Karpas-422 (cell line): Measurements from ENCODE around the gene SNX32. TPM values are rescaled to one million over a fixed set of nuclear protein-coding genes. Genes with fewer than 3 reads are reported as not detected.

Source experiments
- DNase-seq: peaks from one replicate; pipeline ENCODE4 v3.0.0-alpha.2; 2015
- H2AFZ ChIP-seq: fragments of 200-600 bp; sonication (generic); 2 replicates; pipeline ENCODE4 v1.6.1; 2014; ENCODE audit warnings: antibody characterized with exemption, low read length, mixed read lengths
- H3K27ac ChIP-seq: fragments of 200-600 bp; sonication (generic); 2 replicates; pipeline ENCODE4 v1.5.1; 2014; ENCODE audit warnings: mild to moderate bottlenecking, low read length, moderate library complexity
- H3K27me3 ChIP-seq: fragments of 200-600 bp; sonication (generic); 2 replicates; pipeline ENCODE4 v1.6.1; 2014; ENCODE audit warnings: low read length, mixed read lengths
- H3K36me3 ChIP-seq: fragments of 200-600 bp; sonication (generic); 2 replicates; pipeline ENCODE4 v1.6.1; 2014; ENCODE audit warnings: low read length, mixed read lengths; ENCODE audit not compliant: insufficient read depth
- H3K4me1 ChIP-seq: fragments of 200-600 bp; sonication (generic); 2 replicates; pipeline ENCODE4 v1.6.1; 2014; ENCODE audit warnings: mild to moderate bottlenecking, low read length, mixed read lengths
- H3K4me2 ChIP-seq: fragments of 200-600 bp; sonication (generic); 2 replicates; pipeline ENCODE4 v1.6.1; 2014; ENCODE audit warnings: low read length, low read depth, mild to moderate bottlenecking; ENCODE audit not compliant: poor library complexity, severe bottlenecking
- H3K4me3 ChIP-seq: fragments of 200-600 bp; sonication (generic); 2 replicates; pipeline ENCODE4 v1.5.1; 2014; ENCODE audit warnings: mild to moderate bottlenecking, antibody characterized with exemption, low read length, mixed read lengths
- H3K79me2 ChIP-seq: fragments of 200-600 bp; sonication (generic); 2 replicates; pipeline ENCODE4 v1.6.1; 2014; ENCODE audit warnings: mild to moderate bottlenecking, low read length, mixed read lengths
- H3K9ac ChIP-seq: fragments of 200-600 bp; sonication (generic); 2 replicates; pipeline ENCODE4 v1.6.0; 2014; ENCODE audit warnings: low read length
- H3K9me2 ChIP-seq: fragments of 200-600 bp; sonication (generic), shearing (Covaris generic); replicated peaks from 2 replicates; pipeline ENCODE4 v1.6.0; 2014; ENCODE audit warnings: mild to moderate bottlenecking, low read length, moderate library complexity; ENCODE audit not compliant: insufficient read depth
- H3K9me3 ChIP-seq: fragments of 300-700, 200-600 bp; sonication (generic); 2 replicates; pipeline ENCODE4 v1.6.1; 2014; ENCODE audit warnings: low read length, mixed read lengths
- H4K20me1 ChIP-seq: fragments of 200-600 bp; sonication (generic); 2 replicates; pipeline ENCODE4 v1.6.1; 2014; ENCODE audit warnings: mild to moderate bottlenecking, antibody characterized with exemption, low read length, low read depth; ENCODE audit not compliant: insufficient read depth
- total RNA-seq: library from RNA; depleted of rRNA; stranded (reverse); fragments of >200 nt; shearing (Covaris generic); gene quantifications from 2 replicates; pipeline ENCODE4 v1.2.3, GENCODE V29; 2014; ENCODE audit warnings: low replicate concordance

The SNX32 gene
- total RNA-seq, 1 experiment from 2014 or later: not detected

- peaks cover 15% of the 10 kb centered on the region for H3K4me1 ChIP-seq
Measured at GRCh38 chr11:65789230-65790103, 44.3 kb upstream of the SNX32 start.

GRCh38 chr11:65790104-65790901, 43.5 kb upstream of the SNX32 start:
- Histone ChIP-seq H3K27me3 (no peaks in the 10 kb centered on the region), H3K4me3 (no peak overlapping the region), H4K20me1 (no peaks in the 10 kb centered on the region), H3K36me3 (no peaks in the 10 kb centered on the region), H3K4me2 (no peak overlapping the region), H3K9me3 (no peaks in the 10 kb centered on the region), H3K9ac (no peak overlapping the region), H3K27ac (no peak overlapping the region), H3K79me2 (no peaks in the 10 kb centered on the region), H3K4me1 (peaks cover 15% of the 10 kb centered on the region), H2AFZ (no peak overlapping the region), H3K9me2 (no peaks in the 10 kb centered on the region)
- DNase-seq: no peak

More at GRCh38 chr11:65789230-65790103, 44.3 kb upstream of the SNX32 start:
- Histone ChIP-seq H4K20me1 (no peaks in the 10 kb centered on the region), H3K9me3 (no peaks in the 10 kb centered on the region), H3K27me3 (no peaks in the 10 kb centered on the region), H3K9me2 (no peaks in the 10 kb centered on the region), H3K79me2 (no peaks in the 10 kb centered on the region), H3K4me2 (no peak overlapping the region), H3K27ac (no peak overlapping the region), H2AFZ (no peak overlapping the region), H3K36me3 (no peaks in the 10 kb centered on the region), H3K9ac (no peak overlapping the region), H3K4me3 (no peak overlapping the region)
- no peak for DNase-seq

GRCh38 chr11:65790902-65791650, 42.7 kb upstream of the SNX32 start:
- Histone ChIP-seq H3K27me3 (no peaks in the 10 kb centered on the region), H4K20me1 (no peaks in the 10 kb centered on the region), H2AFZ (peak overlapping the region; percentile 18; the same call in 1 of the 2 replicates), H3K4me1 (peaks cover 15% of the 10 kb centered on the region), H3K9me2 (no peaks in the 10 kb centered on the region), H3K79me2 (no peaks in the 10 kb centered on the region), H3K4me2 (no peak overlapping the region), H3K9me3 (no peaks in the 10 kb centered on the region), H3K36me3 (no peaks in the 10 kb centered on the region), H3K4me3 (no peak overlapping the region), H3K9ac (peak overlapping the region; percentile 24; the same call in 1 of the 2 replicates), H3K27ac (no peak overlapping the region)
- no peak for DNase-seq

- Histone ChIP-seq H4K20me1 (no peaks in the 10 kb centered on the region), H3K9me3 (no peaks in the 10 kb centered on the region), H3K4me2 (no peak overlapping the region), H3K27ac (no peak overlapping the region), H3K79me2 (no peaks in the 10 kb centered on the region), H3K27me3 (no peaks in the 10 kb centered on the region), H2AFZ (peak overlapping the region; percentile 18; the same call in 1 of the 2 replicates), H3K4me3 (no peak overlapping the region), H3K9ac (0 out of 2 replicates have a peak overlapping the region, but pooled peaks have one; percentile 27), H3K4me1 (peaks cover 15% of the 10 kb centered on the region), H3K36me3 (no peaks in the 10 kb centered on the region), H3K9me2 (no peaks in the 10 kb centered on the region)
- DNase-seq: peak; percentile 77
Measured at GRCh38 chr11:65791719-65792213, 42.0 kb upstream of the SNX32 start.

GRCh38 chr11:65792456-65792855, 41.3 kb upstream of the SNX32 start:
- no peak overlapping the region for H3K4me2 ChIP-seq
- no peaks in the 10 kb centered on the region for H4K20me1 ChIP-seq
- H3K79me2 ChIP-seq: no peaks in the 10 kb centered on the region
- no peak overlapping the region for H3K9ac ChIP-seq
- no peak overlapping the region for H3K27ac ChIP-seq
- H3K27me3 ChIP-seq: no peaks in the 10 kb centered on the region
- H3K4me3 ChIP-seq: no peak overlapping the region
- peaks cover 15% of the 10 kb centered on the region for H3K4me1 ChIP-seq
- no peaks in the 10 kb centered on the region for H3K9me2 ChIP-seq
- no peaks in the 10 kb centered on the region for H3K36me3 ChIP-seq
- no peaks in the 10 kb centered on the region for H3K9me3 ChIP-seq
- no peak for DNase-seq
- no peak overlapping the region for H2AFZ ChIP-seq

- H3K27ac ChIP-seq: no peak overlapping the region
- no peak overlapping the region for H3K9ac ChIP-seq
- H3K79me2 ChIP-seq: no peaks in the 10 kb centered on the region
- no peaks in the 10 kb centered on the region for H3K9me2 ChIP-seq
- DNase-seq: no peak
- H4K20me1 ChIP-seq: no peaks in the 10 kb centered on the region
- no peak overlapping the region for H3K4me2 ChIP-seq
- H3K36me3 ChIP-seq: no peaks in the 10 kb centered on the region
- H3K4me3 ChIP-seq: no peak overlapping the region
- H3K4me1 ChIP-seq: peaks cover 14% of the 10 kb centered on the region
- no peaks in the 10 kb centered on the region for H3K27me3 ChIP-seq
- H2AFZ ChIP-seq: no peak overlapping the region
- H3K9me3 ChIP-seq: no peaks in the 10 kb centered on the region
Measured at GRCh38 chr11:65793144-65793581, 40.6 kb upstream of the SNX32 start.

GRCh38 chr11:65793625-65794400, 40.0 kb upstream of the SNX32 start:
- no peaks in the 10 kb centered on the region for H3K9me2 ChIP-seq
- no peak overlapping the region for H3K4me2 ChIP-seq
- peaks cover 10% of the 10 kb centered on the region for H3K4me1 ChIP-seq
- H4K20me1 ChIP-seq: no peaks in the 10 kb centered on the region
- no peaks in the 10 kb centered on the region for H3K27me3 ChIP-seq
- no peak for DNase-seq
- H3K79me2 ChIP-seq: no peaks in the 10 kb centered on the region
- no peak overlapping the region for H2AFZ ChIP-seq
- H3K36me3 ChIP-seq: no peaks in the 10 kb centered on the region
- H3K9me3 ChIP-seq: no peaks in the 10 kb centered on the region
- H3K4me3 ChIP-seq: no peak overlapping the region
- no peak overlapping the region for H3K9ac ChIP-seq
- H3K27ac ChIP-seq: no peak overlapping the region
